Hematopoietic multipotent progenitor cell (in vitro differentiated cells): Measurements from ENCODE around the gene RHBDF2. TPM values are rescaled to one million over a fixed set of nuclear protein-coding genes. Genes with fewer than 3 reads are reported as not detected.

Source experiments
- DNase-seq, 3 donors: peaks; one replicate each; pipeline ENCODE4 v3.0.0-alpha.2; 2011 to 2015; ENCODE audit warnings: low read depth in 2 of 3, low spot score in 2 of 3
- total RNA-seq: library from RNA; depleted of rRNA; stranded (reverse); fragments of >200 nt; gene quantifications from one replicate; pipeline ENCODE4 v1.2.3, GENCODE V29; 2012

The RHBDF2 gene
- total RNA-seq, 1 donor: 13.7 TPM

DNA sequence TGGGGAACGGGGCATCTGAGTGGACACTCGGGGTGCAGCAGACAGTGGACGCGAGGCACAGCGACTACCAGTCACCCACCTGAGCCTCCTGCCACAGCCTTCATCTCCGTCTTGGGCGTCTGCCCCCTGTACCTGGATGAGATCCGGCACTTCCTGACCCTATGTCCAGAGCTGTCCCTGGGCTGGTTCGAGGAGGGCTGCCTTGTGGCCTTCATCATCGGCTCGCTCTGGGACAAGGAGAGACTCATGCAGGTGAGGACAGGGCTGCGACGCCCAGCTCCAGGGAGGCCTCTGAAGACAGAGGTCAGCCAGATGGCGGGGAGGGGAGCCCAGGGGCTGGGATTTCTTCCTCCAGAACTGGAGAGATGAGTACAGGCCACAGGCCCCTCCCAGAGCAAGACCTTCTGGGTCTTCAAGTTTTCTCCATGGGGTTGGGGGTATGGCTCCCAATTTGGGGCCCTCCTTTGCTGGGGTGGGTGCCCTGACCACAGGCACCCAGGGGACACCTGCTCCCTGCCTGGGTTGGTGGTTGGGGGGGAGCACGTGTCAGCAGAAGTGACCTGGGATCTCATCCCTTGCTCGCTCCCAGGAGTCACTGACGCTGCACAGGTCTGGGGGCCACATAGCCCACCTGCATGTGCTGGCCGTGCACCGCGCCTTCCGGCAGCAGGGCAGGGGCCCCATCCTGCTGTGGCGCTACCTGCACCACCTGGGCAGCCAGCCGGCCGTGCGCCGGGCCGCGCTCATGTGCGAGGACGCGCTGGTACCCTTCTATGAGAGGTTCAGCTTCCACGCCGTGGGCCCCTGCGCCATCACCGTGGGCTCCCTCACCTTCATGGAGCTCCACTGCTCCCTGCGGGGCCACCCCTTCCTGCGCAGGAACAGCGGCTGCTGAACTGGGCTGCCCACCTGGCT, 31.9 kb downstream of the RHBDF2 start:
- no peak for DNase-seq

DNA sequence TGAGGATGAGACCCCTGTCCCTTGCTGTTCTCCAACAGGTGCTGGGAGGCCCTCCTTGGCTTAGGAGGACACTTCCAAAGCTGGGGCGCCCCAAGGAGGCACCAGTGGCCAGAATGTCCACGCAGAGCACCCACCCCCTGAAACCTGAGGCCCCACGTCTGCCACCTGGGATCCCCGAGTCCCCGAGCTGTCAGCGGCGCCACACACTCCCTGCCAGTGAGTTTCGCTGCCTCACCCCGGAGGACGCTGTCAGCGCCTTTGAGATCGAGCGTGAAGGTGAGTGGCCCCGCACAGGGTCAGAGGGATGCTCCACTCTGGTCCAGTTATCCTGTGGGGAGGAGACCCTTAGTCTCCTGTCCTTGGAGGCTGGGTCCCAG, 32.6 kb downstream of the RHBDF2 start:
- no peak for DNase-seq

DNA sequence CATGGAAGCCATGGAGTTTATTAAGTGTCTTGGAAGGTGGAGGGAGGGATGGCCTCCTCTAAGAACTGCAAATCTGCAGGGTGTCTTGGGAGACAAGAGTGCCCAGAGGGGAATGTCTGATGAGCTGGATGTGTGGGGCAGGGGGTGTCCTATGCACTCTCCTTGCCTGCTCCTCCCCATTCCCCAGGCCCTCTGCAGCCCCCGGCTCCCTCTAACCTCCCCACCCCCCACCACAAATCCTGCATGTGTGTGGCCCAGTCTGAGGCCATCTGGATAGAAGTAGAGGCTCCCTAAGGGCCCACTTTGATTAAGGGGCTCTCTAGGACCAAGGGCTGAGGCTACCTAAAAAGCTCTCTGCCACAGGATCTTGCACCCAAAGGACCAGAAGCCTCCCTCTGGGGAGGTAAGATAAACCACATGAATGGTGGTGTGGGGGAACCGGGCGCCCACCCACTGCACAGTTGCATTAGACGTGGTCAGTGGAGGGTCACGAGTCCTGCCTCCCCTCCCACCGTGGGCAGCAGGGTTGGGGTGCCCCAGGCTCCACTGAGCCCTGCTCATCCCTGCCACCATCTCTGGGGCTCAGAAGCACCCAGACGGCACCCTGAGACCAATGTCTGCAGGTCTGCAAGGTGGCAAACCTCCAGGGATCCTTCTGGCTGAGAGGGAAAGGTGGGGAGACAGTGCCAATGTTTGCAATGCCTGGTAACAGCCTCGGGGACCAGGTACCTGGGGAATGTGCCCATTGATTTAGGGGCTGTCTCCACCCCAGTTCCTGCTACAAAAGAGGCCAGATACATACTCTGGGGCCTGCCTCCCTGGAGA, 33.2 kb downstream of the RHBDF2 start:
- no peak for DNase-seq

DNA sequence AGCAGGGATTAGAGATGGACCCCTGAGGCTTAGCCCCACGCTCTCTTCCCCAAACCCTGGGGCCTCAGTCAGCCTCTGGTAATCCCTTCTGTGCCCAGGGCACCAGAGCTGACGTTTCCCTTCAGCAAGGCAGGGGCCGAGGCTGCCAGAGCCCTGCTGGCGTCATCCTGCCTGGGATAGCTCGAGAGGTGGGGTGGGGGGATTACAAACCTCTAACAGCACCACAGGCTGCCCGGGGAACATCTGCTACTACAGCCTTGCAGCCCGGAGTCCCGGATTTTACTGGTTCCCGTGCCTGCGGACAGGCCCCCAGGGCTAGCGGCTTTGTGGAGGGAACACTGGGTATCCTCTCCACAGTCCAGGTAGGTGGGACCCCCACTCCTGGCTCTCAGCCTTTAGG, 33.9 kb downstream of the RHBDF2 start, which contains the start of gene AANAT:
AANAT (plus strand) TSS at position 238 of the 400 bp plus-strand sequence. CDS start 1,144 bp downstream, outside the sequence.
- no peak for DNase-seq

DNA sequence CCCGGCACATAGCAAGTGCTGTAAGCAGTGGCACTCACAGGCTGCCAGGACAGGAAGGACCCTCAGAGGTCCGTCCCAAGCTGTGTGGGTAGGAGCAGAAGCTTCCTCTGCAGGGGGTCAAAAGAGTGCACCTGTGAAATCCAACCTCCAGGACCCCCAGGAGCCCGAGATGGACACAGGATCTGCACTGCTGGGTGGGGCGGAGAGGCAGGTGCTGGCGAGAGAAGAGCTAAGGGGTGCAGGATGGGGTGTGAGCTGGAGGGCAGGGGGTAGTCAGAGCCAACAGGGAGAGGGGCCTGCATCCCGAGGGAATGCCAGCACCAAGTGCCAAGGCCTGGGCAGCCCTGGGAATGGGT, 34.5 kb downstream of the RHBDF2 start:
- no peak for DNase-seq

DNA sequence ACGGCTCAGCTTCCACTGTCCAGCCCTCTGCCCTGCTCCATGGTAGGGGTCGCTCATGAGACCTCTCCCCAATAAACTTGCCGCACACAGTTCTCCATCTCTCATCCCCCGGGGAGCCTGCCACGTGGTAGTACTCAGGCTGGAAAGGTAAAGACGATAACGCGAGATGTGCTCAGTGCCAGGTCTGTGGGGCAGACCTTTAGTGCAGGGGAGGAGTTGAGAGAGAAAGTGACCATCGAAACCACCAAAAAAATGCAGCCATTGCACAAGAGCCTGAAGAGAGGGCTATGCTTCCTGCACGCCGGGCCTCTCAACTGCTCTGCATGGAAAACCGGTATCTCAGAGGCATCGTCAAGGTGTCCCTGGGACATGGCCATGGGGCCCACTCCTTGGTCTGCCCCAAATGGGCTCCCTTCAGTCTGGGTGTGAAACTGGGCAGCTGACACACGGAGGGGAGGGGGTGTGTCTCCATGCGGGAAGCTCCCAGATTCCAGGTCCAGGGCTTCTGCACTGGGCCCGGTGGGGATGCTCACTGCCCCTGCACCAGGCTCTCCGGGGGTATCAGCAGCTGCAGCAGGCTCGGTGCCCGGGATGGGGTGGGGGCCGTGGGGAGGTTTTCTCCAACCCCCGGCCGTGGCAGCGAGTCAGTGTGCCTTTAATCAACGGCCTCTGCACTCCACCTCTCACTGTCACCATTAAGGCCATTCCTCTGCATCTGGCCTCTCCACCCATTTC, 38.5 kb downstream of the RHBDF2 start:
- no peak for DNase-seq

DNA sequence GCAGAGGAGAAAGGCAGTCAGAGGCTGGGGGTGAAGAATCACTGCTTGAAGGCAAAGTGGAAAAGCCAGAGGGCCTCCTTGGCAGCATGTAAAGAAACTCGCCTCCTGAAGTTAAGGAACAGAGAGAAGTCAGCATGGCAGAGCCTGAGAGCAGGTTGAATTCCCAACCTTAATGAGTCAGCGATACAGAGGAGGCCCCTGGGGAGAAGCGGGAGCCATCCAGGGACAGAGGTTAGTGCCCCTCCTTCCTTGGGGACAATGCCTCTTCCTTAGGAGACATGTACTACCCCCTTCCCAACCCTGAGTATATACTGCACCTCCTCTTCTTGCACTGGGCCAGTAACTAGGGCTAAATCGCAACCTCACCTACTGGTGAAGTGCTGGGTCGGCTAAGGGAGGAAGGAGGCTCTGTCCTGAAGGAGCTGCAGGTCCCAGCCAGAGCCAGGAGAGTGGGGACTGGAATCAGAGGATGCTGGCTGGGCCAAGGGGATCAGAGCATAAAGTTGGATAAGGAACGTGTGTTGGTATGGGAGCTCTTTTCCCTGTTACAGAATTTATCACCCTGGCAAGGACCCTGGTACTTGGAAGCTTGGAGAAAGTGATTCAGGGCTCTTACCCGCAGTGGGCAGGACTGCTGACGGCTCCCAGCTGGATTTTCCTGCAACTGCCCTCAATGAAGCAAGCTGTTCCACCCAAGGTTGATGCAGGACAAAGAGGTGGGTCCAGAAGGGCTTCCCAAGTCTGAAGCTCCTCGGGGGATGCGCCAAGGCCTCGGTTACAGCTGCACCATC, 39.3 kb downstream of the RHBDF2 start:
- DNase-seq: no peak

DNA sequence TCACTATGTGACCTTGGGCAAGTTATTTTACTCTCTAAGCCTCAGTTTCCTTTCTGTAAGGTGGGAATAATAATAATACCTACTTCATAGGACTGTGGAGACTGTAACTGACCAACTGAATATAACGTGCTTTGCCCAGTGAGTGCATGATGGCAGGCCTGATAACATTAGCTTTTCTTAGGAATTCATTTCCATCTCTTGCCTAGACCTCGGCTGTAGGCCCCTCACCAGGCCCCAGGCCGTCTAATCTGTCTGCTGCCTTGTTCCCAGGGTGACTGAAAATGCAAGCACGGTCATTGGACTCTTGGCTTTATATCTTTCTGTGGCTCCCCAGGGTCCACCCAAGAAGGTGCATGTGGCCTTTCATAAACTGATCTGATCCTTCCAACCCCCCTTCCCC, 41.5 kb downstream of the RHBDF2 start:
- no peak for DNase-seq

DNA sequence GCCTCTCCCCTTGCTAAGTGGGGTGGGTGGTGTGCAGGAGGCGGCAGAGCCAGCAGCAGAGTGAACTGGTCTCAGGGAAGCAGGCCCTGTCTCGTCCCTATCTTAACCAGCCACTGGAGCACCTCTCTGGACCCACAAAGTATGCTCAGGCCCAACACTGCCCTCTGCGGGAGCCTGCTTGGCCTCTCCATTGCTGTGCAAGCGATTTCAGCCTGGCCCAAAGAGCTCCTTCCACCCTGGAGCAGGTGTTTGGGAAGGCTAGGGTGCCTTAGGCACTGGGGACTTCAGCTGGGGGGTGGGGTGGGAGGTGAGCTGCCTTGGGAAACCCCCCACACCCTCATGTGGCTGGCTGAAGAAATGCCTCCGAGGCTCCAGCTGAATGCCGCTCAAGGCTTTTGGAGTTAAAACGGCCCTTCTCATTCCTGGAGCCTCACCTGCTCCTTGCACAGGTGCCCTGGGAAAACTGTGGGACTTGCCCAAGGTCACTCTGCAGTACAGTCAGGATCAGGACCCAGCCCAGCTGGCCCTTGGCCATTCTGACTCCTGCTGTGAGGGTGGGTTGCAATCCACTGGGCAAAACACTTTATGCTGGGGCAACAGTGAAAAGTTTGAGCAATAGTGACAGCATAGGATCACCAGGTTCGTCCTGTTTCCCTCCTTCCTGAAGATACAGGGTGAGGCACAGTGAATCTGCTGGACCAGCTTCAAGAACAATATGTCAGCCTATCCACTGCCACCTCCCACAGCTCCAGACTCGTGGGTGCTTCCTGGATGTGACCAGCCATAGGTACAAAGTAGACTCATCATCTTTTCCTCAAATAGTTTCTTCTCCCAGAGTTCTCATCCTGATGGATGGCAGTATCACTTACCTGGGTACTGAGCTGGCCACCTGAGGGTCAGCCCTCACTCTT, 42.4 kb downstream of the RHBDF2 start:
- DNase-seq: peak in 1 of 3 donors; percentile 65

DNA sequence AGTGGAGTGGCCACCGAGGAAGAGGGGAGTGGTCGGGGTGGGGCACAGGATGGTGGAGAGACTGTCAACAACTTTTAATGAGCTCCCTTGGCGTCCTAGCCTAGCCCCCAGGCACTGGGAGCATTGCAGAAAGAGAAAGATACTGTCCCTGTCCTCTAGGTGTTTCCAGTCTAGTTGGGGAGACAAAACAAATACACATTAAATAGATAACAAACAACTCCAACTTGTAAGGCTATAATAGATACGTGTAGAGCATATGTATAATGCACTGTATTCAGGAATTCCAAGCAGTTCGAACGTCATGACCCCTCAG, 47.8 kb downstream of the RHBDF2 start:
- DNase-seq: no peak

DNA sequence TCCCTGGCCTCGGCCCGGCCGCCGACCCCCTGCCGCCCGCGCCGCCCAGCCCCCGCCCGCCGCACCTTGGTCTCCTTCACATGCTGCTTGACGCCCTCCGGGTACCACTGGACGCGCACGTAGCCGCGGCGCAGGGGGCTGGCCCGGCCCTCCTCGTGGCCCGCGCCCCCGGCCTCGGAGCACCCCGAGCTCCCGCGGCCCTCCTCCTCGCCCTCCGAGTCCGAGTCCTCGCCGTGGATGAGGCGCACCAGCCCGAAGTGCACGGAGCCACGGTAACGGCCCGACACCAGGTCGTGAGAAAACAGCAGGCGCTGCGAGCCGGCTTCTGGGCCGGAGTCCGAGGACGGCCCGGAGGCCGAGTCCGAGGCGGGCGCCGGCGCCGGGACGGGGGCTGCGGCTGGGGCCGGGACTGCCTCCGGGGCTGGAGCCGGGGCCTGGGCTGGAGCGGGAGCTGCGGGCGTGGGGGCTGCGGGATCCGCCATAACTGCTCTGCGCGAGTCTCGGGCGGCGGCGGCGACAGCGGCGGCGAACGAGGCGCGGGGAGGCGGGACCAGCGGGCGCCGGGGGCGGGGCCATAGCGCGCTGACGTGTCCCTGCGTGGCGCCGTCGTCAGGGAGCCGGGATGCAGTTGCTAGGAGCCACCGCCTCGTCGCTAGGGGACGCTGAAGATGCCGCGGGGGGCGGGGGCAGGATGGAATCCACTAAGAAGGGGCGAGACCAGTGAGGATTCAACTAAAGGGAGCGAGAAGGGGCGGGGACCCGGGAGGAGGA, 48.4 kb downstream of the RHBDF2 start, which contains the start of gene UBE2O:
UBE2O (minus strand) TSS at position 493 of the 771 bp plus-strand sequence; CDS start at position 482, 11 bp downstream.
- peak; percentile 84 to 92 (median 90) for DNase-seq

DNA sequence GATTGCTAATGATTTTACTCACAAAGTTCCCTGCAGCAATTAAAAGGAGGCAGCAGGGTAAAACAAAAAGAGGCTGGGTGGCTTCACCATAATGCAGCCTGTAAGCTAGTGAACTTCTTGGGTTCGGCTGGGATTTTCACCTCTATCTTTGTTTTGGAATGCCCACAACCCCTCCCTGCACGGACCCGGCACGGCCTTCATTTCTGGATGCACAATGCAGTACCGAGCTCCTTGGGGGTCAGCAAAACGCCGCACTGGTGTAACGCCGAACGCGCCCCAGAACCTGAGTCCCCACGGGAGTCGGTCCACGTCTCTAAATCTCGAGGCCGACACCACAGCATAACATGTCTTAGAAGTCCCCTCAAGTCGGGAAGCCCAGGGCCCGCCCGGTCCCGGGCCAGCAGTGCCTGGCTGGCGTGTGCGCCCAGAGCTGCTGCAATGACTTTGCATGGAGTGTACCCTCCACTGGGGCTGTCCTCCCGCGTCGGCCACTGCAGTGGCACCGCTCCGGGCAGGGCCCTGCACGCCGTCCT, 49.0 kb downstream of the RHBDF2 start:
- DNase-seq: peak in 1 of 3 donors; percentile 32

DNA sequence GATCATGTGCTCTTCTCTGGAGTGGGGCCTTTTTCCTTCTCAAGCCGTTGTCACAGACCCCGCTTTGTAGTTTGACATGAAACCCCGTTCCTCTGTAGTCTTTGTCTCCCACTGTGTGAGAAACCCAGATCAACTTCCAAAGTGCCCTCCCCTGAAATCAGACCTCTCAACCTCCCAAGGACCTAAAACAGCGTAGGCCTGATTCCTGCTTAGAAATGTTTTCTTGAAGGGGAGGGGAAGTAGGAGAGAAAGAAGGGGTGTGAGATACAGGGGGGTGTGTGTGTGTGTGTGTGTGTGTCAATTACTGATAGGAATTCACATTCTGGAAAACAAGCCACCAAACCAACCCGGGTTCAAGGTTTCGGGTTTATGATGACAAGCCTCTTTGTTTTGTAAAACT, 49.7 kb downstream of the RHBDF2 start:
- no peak for DNase-seq

DNA sequence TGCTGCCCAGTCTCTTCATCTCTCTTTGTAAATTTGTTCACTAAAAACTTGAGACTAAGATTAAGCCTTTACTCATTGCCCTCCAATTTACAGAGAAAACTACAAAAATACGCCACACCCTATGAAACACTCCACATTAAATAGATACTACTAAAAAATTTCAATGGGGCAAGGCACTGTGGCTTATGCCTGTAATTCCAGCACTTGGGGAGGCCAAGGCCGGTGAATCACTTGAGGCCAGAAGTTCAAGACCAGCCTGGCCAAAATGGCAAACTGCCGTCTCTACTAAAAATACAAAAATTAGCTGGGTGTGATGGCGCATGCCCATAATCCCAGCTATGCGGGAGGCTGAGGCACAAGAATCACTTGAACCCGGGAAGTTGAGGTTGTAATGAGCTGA, 52.1 kb downstream of the RHBDF2 start:
- DNase-seq: no peak

DNA sequence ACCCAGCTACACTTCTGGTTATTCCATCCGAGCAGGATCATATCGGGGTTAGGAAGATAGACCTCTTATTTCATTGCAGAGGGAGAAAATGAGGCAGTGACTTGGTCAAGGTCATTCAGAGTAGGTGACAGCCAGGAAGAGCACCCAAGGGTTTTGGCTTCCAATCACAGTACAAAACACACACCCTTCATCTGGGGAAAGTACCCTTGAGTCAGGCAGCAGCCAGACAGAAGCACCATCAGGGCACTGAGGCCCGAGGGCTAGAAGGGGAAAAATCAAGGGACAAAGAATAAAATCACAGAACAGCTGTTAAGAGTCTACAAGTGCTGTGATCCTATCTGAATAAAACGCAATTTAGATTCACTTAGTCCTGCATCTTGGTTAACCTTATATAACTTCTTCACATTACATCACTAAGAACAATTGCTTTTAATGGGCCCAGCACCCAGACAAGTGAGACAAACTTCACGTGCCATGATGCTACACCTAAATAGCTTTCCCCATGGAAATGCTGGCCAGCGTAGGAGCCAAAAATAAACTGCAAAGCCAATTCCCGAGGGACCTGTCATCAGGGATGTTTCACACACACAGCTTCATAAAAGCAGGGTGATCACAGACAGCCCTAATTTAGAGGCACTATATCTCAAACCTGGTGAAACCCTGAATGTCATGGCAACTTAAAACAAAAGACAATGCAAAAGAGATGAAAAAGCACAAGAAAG, 53.1 kb downstream of the RHBDF2 start:
- DNase-seq: no peak

DNA sequence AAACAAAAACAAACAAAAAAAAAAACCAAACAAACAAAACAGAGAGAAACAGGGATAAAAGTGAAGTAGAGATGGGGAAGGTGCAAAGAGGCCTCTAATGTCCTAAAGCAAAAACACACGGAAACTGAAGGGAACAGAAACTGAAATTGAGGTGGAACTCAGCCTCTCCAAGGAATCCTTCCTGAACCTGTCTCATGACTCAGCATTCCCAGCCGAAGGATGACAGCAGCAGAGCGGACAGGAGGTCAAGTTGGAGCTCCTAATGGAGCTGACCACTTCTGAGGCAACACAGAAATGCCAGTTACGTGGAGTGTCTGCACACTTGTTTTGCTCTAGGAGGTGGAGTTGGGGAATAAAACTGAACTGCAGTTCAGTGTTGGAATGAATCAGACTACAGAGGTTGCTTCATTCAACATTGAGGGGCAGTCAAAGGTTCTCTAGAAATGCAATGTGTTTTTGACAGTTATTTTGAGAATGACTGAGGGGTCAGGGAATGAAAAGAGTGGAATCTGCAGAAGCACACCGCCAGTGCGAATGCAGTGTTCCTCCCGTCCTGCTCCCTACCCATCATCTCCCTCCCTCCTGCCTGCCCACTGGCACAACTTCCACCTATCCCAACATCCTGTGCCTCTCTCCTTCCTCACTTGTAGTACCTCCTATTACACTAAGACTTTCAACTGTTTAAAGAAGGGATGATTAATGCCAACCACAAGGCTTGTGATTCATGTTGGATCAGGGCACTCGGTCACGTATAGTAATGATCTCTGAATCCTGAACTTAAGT, 54.6 kb downstream of the RHBDF2 start:
- no peak for DNase-seq
